Measurements from ENCODE around the gene GLIPR1L2.

GRCh38 chr12:75364919-75365318, 26.0 kb upstream of the GLIPR1L2 start:
- no peak for TF ChIP-seq POLR2A (IDR thresholded peaks at IDR 0.05; ENCODE audit: low read depth)
- TF ChIP-seq CTCF (IDR thresholded peaks at IDR 0.05), result no peak
- TF ChIP-seq EP300 (IDR thresholded peaks at IDR 0.05), result no peak
